AG10803 (cell line): ENCODE results near the gene BMERB1.
"Not testable (repeated sequence)": the region's sequence is repeated elsewhere in the genome, so short reads cannot be mapped to it uniquely, and the experiment has no call there.

Source experiments
- DNase-seq: peaks from one replicate; pipeline ENCODE4 v3.0.0; 2010; ENCODE audit warnings: low read depth
- H3K4me3 ChIP-seq: 2 replicates; pipeline ENCODE4 v1.5.1; 2011; ENCODE audit warnings: mild to moderate bottlenecking, low read length, control low read depth
- CTCF ChIP-seq: conservative IDR thresholded peaks from 2 replicates; pipeline ENCODE4 v1.5.1; 2011; ENCODE audit warnings: mild to moderate bottlenecking, low read length, control low read depth, inconsistent platforms

The BMERB1 gene

GRCh38 chr16:15439521-15439920 is 5.1 kb downstream of the BMERB1 start:
- TF ChIP-seq CTCF: no peak
- DNase-seq: no peak
- no peak overlapping the region for H3K4me3 ChIP-seq

- no peak overlapping the region for H3K4me3 ChIP-seq
- DNase-seq: peak; percentile 60
- TF ChIP-seq CTCF: no peak
Measured at GRCh38 chr16:15440852-15441251, 6.5 kb downstream of the BMERB1 start.

- DNase-seq, H3K4me3 ChIP-seq: not testable (repeated sequence)
Measured at GRCh38 chr16:15442140-15442539, 7.8 kb downstream of the BMERB1 start.

- no peak for DNase-seq
- no peak for TF ChIP-seq CTCF
- no peak overlapping the region for H3K4me3 ChIP-seq
Measured at GRCh38 chr16:15443753-15444152, 9.4 kb downstream of the BMERB1 start.

- no peak for DNase-seq
- H3K4me3 ChIP-seq: no peak overlapping the region
- TF ChIP-seq CTCF: no peak
Measured at GRCh38 chr16:15444264-15444663, 9.9 kb downstream of the BMERB1 start.

GRCh38 chr16:15445450-15445849 is 11.1 kb downstream of the BMERB1 start:
- no peak for TF ChIP-seq CTCF
- H3K4me3 ChIP-seq: no peak overlapping the region
- DNase-seq: no peak

- no peak for TF ChIP-seq CTCF
- DNase-seq: no peak
- no peak overlapping the region for H3K4me3 ChIP-seq
Measured at GRCh38 chr16:15446901-15447300, 12.5 kb downstream of the BMERB1 start.

GRCh38 chr16:15450624-15451023 is 16.2 kb downstream of the BMERB1 start:
- DNase-seq: peak; percentile 74
- no peak for TF ChIP-seq CTCF
- no peak overlapping the region for H3K4me3 ChIP-seq
